Activated T-cell treated with anti-CD3 and anti-CD28 coated beads, Interleukin-2, amount 50 U/mL, for 72 hours (primary cell): ENCODE measurements around the gene ZNF687. TPM values are rescaled to one million over a fixed set of nuclear protein-coding genes. Genes with fewer than 3 reads are reported as not detected.
"Not testable (repeated sequence)": the region's sequence is repeated elsewhere in the genome, so short reads cannot be mapped to it uniquely, and the experiment has no call there.

Experiments used
- ATAC-seq, 2 donors: fragments of 150-1000 bp; cut with Tn5 transposase; replicated peaks in 1 of 2; 2 replicates each; pipeline ENCODE4 v1.10.0; 2021; ENCODE audit warnings: moderate library complexity in 2 of 2, mild to moderate bottlenecking in 1 of 2
- DNase-seq, 2 donors: peaks; one replicate each; pipeline ENCODE4 v3.0.0; 2021 to 2022; ENCODE audit warnings: mixed read lengths in 1 of 2
- H3K27ac Mint-ChIP-seq: one replicate; pipeline ENCODE4 v1.8.0; 2022; ENCODE audit warnings: mild to moderate bottlenecking, moderate library complexity, mixed read lengths
- H3K27me3 Mint-ChIP-seq: one replicate; pipeline ENCODE4 v1.8.0; 2022; ENCODE audit warnings: low read depth, mixed read lengths
- H3K36me3 Mint-ChIP-seq, 2 donors: one replicate each; pipeline ENCODE4 v1.8.0; 2022; ENCODE audit warnings: mixed read lengths in 2 of 2, mild to moderate bottlenecking in 1 of 2; ENCODE audit not compliant: insufficient read depth in 2 of 2
- H3K4me1 Mint-ChIP-seq: one replicate; pipeline ENCODE4 v1.8.0; 2022; ENCODE audit warnings: low read depth, mixed read lengths
- H3K4me3 Mint-ChIP-seq, 2 donors: one replicate each; pipeline ENCODE4 v1.8.0; 2022; ENCODE audit warnings: mild to moderate bottlenecking in 2 of 2, mixed read lengths in 2 of 2, moderate library complexity in 2 of 2
- H3K9me3 Mint-ChIP-seq, 2 donors: one replicate each; pipeline ENCODE4 v1.8.0; 2022; ENCODE audit warnings: mixed read lengths in 2 of 2
- total RNA-seq, 2 donors: library from RNA; stranded (reverse); gene quantifications; one replicate each; pipeline ENCODE4 v1.2.3, GENCODE V29; 2022

Gene ZNF687
- total RNA-seq, 2 donors from 2014 or later, result 39.9 to 40.3 TPM

DNA sequence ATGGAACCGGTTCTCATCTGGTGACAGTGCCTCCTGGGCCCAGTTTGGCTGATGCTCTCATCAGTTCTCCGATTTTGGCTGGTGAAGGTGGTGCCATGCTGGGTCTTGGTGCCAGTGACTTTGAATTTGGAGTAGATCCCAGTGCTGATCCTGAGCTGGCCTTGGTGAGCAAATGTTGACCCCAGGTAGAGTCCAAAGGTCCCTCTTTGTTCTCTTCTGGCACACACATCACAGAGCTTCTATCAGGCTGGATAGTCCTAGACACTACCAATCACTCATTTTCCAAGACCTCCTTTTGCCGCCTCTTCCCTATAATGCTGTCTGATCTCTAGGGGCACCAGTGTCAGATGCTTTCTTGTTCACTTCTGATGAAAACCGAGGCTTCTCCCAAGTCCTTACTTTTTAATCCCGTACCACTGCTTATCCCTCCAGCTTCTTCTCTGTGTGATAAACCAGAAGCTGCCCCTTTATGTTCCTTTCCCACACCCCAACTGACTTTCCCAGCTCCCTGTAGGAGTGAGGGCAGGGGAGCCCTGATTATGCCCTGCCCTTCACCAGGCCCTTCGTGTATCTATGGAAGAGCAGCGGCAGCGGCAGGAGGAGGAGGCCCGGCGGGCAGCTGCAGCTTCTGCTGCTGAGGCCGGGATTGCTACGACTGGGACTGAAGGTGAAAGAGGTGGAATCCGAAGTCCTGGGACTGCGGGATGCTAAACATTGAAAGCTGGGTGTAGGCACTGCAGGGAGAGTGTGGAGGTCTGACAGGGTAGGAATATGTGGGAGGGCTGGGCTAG is 16.5 kb upstream of the ZNF687 start:
- Mint-ChIP-seq H3K27ac (no peak overlapping the region), H3K4me1 (no peaks in the 10 kb centered on the region)

DNA sequence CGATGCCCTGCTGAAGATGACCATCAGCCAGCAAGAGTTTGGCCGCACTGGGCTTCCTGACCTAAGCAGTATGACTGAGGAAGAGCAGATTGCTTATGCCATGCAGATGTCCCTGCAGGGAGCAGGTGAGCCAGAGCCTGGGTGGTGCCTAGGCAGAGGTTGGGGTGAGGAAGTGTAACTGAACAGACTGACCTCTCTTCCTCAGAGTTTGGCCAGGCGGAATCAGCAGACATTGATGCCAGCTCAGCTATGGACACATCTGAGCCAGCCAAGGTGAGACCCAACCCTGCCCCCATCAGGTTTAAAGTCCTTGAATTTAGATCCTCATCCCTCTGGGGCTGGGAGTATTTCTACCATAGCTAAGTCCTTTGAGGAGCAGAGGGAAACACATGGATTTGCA is 15.8 kb upstream of the ZNF687 start:
- Mint-ChIP-seq H3K27ac (no peak overlapping the region), H3K4me1 (no peaks in the 10 kb centered on the region), H3K9me3 (no peaks in the 10 kb centered on the region), H3K27me3 (no peaks in the 10 kb centered on the region), H3K36me3 (peaks cover 4 to 28% of the 10 kb centered on the region in 2 donors), H3K4me3 (no peak overlapping the region)
- ATAC-seq (no peak), DNase-seq (no peak)

More for the DNA sequence above, 16.5 kb upstream of the ZNF687 start:
- Mint-ChIP-seq H3K27me3 (no peaks in the 10 kb centered on the region), H3K9me3 (no peaks in the 10 kb centered on the region), H3K36me3 (peaks cover 4 to 28% of the 10 kb centered on the region in 2 donors), H3K4me3 (no peak overlapping the region)
- ATAC-seq, result no peak
- DNase-seq, result no peak

DNA sequence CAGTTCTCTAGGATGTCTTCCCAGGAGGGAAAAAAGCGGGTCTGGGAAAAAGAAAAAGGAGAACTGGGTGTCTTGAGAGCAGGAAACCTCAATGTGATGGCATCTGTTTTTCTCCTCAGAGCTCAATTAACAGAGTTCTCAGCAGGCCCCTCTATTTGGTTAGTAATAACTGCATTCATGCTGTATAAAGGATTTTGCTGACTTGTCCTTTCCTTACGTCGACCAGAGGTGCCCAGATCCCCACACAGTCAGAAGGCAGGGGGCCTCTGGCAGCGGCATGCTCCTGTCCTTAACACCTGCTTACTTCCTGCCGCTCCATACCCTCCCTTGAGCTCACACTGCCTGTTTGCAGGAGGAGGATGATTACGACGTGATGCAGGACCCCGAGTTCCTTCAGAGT is 15.3 kb upstream of the ZNF687 start:
- Mint-ChIP-seq H3K27me3 (no peaks in the 10 kb centered on the region), H3K27ac (no peak overlapping the region), H3K9me3 (no peaks in the 10 kb centered on the region), H3K4me3 (no peak overlapping the region), H3K4me1 (no peaks in the 10 kb centered on the region), H3K36me3 (peaks cover 4 to 28% of the 10 kb centered on the region in 2 donors)
- ATAC-seq, result no peak
- no peak for DNase-seq

DNA sequence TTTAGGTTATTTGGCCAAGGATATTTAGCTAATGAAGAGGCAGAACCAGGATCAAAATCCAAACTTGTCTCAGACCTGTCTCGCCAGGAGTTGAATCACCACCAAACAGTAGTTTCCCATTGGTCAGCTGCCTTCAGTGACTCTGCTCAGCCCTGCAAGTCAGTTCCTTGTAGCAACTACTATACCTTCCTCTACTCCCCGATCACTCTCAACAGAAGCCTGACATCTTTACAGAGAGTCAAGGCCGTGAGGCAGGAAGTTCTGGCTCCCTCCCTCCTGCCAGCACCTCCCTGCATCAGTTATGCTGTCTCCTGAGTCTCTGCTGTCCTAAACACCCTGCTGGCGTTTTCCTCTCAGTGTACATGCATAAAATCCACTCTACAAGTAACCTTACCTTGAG is 14.3 kb upstream of the ZNF687 start:
- peak overlapping the region; percentile 12 for H3K27ac Mint-ChIP-seq

DNA sequence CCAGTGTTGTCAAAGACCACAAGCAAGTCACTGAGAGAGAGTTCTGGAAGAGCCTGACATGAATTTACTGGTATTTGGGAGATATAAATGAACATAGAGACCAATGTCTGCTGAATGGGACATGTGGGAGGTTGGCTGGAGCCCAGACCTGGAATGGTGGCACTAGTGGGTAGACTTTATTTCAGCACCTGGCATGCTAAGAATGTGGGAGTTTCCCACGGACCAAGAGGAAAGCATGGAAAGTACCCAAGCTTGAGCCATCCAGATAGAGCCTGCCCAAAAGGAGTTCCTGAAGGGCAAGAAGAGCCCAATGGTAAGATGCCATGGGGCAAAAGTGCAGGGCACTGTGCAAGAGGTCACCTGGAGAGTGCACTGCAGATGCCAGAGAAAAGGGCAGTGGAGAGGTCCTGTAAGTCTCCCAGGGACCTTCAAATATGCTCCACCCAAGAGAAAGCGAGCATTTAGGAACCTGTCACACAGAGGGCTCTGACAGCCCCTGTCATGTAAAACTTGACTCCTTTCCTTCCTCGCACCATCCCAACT is 8.1 kb upstream of the ZNF687 start:
- H3K36me3 Mint-ChIP-seq, result peaks cover 5 to 13% of the 10 kb centered on the region in 2 donors
- no peak overlapping the region for H3K4me3 Mint-ChIP-seq
- H3K27me3 Mint-ChIP-seq, result no peaks in the 10 kb centered on the region
- H3K27ac Mint-ChIP-seq, result no peak overlapping the region
- no peak for ATAC-seq
- peaks cover 3 to 4% of the 10 kb centered on the region in 2 donors for H3K9me3 Mint-ChIP-seq
- no peak for DNase-seq
- peaks cover 26% of the 10 kb centered on the region for H3K4me1 Mint-ChIP-seq

More for the DNA sequence above, 14.3 kb upstream of the ZNF687 start:
- ATAC-seq, result no peak
- Mint-ChIP-seq H3K27me3 (no peaks in the 10 kb centered on the region), H3K9me3 (no peaks in the 10 kb centered on the region), H3K4me1 (no peaks in the 10 kb centered on the region), H3K4me3 (no peak overlapping the region), H3K36me3 (peaks cover 4 to 28% of the 10 kb centered on the region in 2 donors)
- DNase-seq, result no peak

DNA sequence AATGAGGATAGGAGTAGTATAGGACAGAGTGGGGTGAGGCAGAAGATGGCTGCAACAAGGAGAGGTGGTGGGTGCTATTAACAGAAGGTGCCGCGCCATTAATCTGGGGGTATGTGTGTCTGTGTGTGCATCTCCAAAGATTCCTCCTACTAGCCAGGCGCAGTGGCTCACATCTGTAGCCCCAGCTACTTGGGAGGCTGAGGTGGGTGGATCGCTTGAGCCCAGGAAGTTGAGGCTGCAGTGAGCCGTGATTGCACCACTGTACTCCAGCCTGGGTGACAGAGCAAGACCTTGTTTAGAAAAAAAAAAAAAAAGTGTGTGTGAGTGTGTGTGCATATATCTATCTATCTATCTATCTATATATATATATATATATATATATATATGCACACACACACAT is 6.8 kb upstream of the ZNF687 start:
- H3K27me3 Mint-ChIP-seq, H3K27ac Mint-ChIP-seq: not testable (repeated sequence)
- H3K4me1 Mint-ChIP-seq, result peaks cover 37% of the 10 kb centered on the region

DNA sequence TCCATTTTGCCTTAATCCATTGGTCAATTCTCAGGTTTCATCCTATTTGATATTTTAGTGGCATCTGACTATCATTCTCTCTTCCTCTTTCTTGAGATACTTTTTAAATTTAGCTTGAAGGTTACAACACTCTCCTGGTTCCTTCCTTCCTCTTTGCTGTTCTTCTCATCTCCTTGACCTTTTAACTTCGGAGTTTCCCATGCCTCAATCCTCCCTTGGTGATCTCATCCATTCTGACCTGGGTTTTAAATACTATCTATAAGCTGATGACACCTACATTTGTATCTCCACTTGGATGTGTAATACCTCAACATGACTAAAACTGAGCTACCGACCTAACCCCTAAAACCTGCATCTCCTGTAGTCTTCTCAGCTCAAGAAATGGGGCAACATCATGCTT is 4.8 kb upstream of the ZNF687 start:
- DNase-seq (peak; percentile 35 to 51), ATAC-seq (peak; percentile 20 to 41)
- H3K27ac Mint-ChIP-seq, result peak overlapping the region; percentile 81
- peaks cover 37% of the 10 kb centered on the region for H3K4me1 Mint-ChIP-seq
- H3K27me3 Mint-ChIP-seq, result no peaks in the 10 kb centered on the region
- H3K4me3 Mint-ChIP-seq, result peak overlapping the region; percentile 37 to 67
- peaks cover 5 to 9% of the 10 kb centered on the region in 2 donors for H3K36me3 Mint-ChIP-seq
- peaks cover 3 to 4% of the 10 kb centered on the region in 2 donors for H3K9me3 Mint-ChIP-seq

More for the DNA sequence above, 6.8 kb upstream of the ZNF687 start:
- not testable (repeated sequence) for H3K4me3 Mint-ChIP-seq, H3K9me3 Mint-ChIP-seq, DNase-seq, ATAC-seq, H3K36me3 Mint-ChIP-seq

DNA sequence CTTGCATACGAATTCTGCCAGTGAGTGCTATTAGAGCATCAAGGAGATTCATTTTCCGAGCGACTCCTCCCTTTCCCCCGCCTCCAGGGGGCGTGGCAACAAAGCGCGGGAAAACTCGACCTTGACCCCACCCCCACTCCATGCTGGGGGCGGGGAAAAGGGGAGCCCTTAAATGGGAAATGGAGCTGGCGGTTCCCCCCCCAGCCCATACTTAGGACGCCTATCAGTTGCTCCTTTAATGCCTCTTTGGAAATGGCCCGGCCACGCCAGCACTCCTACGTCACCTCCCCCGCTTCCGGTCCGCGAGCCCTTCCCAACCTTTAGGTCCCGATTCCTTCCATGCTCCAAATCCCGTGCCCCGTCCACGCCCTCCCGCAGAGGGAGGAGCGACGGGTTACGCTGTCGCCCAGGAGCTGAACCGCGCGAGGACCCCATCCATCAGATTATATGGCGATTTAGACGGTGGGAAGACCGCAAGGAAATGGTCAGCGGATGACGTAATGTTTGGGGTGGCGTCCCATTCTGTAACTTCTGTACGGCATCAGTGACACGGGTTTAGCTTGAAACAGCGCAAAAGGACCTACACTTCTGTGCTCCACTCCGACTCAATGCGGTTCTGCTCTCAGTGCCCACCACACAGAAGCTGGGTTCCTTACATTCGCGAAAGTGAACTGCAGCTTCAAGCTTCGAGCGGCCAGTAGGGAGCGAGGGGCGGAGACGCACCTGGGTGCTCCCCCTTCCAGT is 702 bp upstream of the ZNF687 start:
- peaks cover 3 to 4% of the 10 kb centered on the region in 2 donors for H3K9me3 Mint-ChIP-seq
- H3K4me3 Mint-ChIP-seq, result peak overlapping the region; percentile 93 to 98
- ATAC-seq (peak; percentile 51 to 53), DNase-seq (peak; percentile 95 to 99)
- H3K27ac Mint-ChIP-seq, result peak overlapping the region; percentile 98
- H3K27me3 Mint-ChIP-seq, result no peaks in the 10 kb centered on the region
- H3K36me3 Mint-ChIP-seq, result peaks cover 4 to 9% of the 10 kb centered on the region in 2 donors
- peaks cover 68% of the 10 kb centered on the region for H3K4me1 Mint-ChIP-seq

DNA sequence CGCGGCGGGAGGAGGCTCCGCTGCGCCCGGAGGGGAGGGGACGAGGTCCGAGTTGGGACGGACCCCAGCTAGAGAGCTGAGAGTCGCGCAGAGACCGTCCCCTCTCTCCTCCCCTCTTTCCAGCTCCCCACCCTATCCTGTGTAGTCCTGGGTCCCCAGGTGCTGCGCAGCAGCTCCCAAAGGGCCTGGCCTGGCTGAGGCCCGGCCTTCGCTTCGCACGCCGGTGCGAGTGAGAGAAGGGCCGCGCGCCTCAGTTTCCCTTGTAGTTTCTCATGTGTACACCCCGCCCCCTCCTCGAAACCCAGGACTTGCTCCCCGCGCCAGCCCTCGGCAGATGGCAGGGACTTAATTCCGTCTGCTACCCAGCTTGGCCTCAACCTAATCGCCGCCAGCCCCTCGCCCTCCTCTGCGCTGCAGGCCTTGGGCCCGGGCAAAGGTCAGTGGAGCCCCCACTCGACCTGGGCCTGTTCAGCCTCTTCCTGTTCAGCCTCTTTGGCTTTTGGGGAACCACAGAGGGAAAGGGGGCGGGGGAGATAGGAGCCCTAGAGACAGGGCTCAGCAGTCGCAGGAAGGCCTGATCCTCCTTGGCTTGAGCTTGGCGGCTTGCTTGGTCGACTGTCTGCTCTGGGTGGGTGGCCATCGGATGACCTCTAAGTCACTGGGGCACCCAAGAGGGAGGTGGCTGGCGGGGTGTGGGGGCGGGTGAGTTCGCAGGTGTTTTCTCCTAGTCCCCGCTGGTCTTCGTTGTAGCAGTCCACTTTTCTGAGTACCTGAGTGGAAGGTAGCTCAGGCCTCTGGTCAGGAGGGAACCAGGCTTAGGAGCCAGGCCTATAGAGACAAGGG is 1.0 kb downstream of the ZNF687 start:
- H3K9me3 Mint-ChIP-seq, result no peaks in the 10 kb centered on the region
- H3K4me3 Mint-ChIP-seq, result peak overlapping the region; percentile 90 to 93
- DNase-seq (peak; percentile 31 to 41), ATAC-seq (no peak)
- H3K27me3 Mint-ChIP-seq, result no peaks in the 10 kb centered on the region
- peaks cover 2 to 9% of the 10 kb centered on the region in 2 donors for H3K36me3 Mint-ChIP-seq
- peaks cover 51% of the 10 kb centered on the region for H3K4me1 Mint-ChIP-seq
- peak overlapping the region; percentile 92 for H3K27ac Mint-ChIP-seq

DNA sequence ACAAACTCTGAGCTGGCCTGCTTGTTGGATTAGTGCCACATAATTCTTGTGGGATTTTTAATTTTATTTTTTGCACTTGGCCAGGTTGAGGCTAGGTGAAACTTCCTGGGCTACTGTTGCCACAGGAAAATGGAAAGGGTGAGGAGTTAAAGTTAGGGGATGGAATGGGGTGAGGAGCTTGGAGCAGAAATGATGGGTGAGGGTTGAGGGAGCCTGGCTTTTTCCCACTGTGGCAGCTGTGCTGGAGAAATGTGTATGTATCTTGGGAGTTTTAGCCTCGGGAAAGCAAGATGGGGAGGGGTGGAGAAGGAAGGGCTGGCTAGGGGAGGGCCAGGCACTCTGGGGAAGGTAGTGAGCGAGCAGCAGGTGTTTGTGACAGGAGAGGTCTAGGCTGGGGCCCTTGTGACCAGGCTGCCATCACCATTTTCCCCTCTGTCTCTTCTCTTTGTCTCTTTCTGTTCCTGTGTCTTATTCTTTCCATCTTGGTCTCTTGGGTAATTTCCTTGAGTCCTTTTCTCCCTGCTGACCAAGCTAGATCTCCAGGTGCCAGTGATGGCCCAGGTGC is 2.0 kb downstream of the ZNF687 start:
- no peak for ATAC-seq
- no peak for DNase-seq
- H3K27me3 Mint-ChIP-seq, result no peaks in the 10 kb centered on the region
- peak overlapping the region; percentile 85 for H3K27ac Mint-ChIP-seq
- peaks cover 50% of the 10 kb centered on the region for H3K4me1 Mint-ChIP-seq
- no peaks in the 10 kb centered on the region for H3K9me3 Mint-ChIP-seq
- peaks cover 4 to 9% of the 10 kb centered on the region in 2 donors for H3K36me3 Mint-ChIP-seq
- peak overlapping the region; percentile 90 to 93 for H3K4me3 Mint-ChIP-seq

DNA sequence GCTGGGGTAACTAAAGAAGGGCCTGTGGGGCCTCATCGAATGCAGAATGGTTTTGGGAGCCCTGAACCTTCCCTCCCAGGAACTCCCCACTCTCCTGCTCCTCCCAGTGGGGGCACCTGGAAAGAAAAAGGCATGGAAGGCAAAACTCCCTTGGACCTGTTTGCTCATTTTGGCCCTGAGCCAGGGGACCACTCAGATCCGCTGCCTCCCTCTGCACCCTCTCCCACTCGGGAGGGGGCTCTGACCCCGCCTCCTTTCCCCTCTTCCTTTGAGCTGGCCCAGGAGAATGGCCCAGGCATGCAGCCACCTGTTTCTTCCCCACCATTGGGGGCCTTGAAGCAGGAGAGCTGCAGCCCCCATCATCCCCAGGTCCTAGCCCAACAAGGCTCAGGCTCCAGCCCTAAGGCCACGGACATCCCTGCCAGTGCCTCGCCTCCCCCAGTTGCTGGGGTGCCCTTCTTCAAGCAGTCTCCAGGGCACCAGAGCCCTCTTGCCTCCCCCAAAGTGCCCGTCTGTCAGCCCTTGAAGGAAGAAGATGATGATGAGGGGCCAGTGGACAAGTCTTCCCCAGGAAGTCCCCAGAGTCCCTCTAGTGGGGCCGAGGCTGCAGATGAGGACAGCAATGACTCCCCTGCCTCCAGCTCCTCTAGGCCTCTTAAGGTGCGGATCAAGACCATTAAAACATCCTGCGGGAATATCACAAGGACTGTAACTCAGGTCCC is 4.7 kb downstream of the ZNF687 start:
- no peak for ATAC-seq
- Mint-ChIP-seq H3K9me3 (no peaks in the 10 kb centered on the region), H3K27ac (no peak overlapping the region), H3K36me3 (peaks cover 6 to 12% of the 10 kb centered on the region in 2 donors), H3K4me3 (no peak overlapping the region), H3K27me3 (no peaks in the 10 kb centered on the region), H3K4me1 (peaks cover 46% of the 10 kb centered on the region)
- no peak for DNase-seq

DNA sequence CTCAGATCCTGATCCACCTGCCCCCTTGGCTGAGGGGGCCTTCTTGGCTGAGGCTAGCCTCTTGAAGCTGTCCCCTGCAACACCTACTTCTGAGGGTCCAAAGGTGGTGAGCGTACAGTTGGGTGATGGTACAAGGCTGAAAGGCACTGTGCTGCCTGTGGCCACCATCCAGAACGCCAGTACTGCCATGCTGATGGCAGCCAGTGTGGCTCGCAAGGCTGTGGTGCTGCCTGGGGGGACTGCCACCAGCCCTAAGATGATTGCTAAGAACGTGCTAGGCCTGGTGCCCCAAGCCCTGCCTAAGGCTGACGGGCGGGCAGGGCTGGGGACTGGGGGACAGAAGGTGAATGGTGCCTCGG is 5.2 kb downstream of the ZNF687 start:
- Mint-ChIP-seq H3K27me3 (no peaks in the 10 kb centered on the region), H3K27ac (no peak overlapping the region), H3K4me3 (no peak overlapping the region), H3K9me3 (no peaks in the 10 kb centered on the region), H3K36me3 (peaks cover 6 to 12% of the 10 kb centered on the region in 2 donors), H3K4me1 (peaks cover 46% of the 10 kb centered on the region)
- no peak for ATAC-seq
- no peak for DNase-seq
